PFSK-1 (cell line): Measurements from ENCODE around the gene GUCY2C.

Source experiments
- FOXP2 ChIP-seq: optimal IDR thresholded peaks from 2 replicates; pipeline ENCODE3; 2011; ENCODE audit warnings: borderline replicate concordance, control low read depth, inconsistent platforms; ENCODE audit not compliant: insufficient read depth; ENCODE audit errors: extremely low read length, extremely low read depth
- POLR2AphosphoS5 ChIP-seq: IDR thresholded peaks from 2 replicates; pipeline ENCODE4 v1.6.1; 2012; ENCODE audit warnings: low read depth, mild to moderate bottlenecking, control low read depth, low read length, moderate library complexity
- REST ChIP-seq, 2 experiments: IDR thresholded peaks; 2 replicates each; pipeline versions ENCODE4 v1.6.1 to v1.8.0; 2011 to 2012; ENCODE audit warnings: low read depth in 2 of 2, low read length in 2 of 2, control low read depth in 1 of 2, inconsistent platforms in 1 of 2, mild to moderate bottlenecking in 1 of 2, moderate library complexity in 1 of 2; ENCODE audit not compliant: insufficient read depth in 1 of 2
- SIN3A ChIP-seq: IDR thresholded peaks from 2 replicates; pipeline ENCODE4 v1.6.1; 2012; ENCODE audit warnings: mild to moderate bottlenecking, low read length, moderate library complexity, borderline replicate concordance; ENCODE audit not compliant: insufficient read depth
- TAF1 ChIP-seq: IDR thresholded peaks from 2 replicates; pipeline ENCODE4 v1.6.1; 2012; ENCODE audit warnings: low read length, control low read depth, borderline replicate concordance; ENCODE audit not compliant: insufficient read depth

The GUCY2C gene

GRCh38 chr12:14597480-14597879 is 98.9 kb downstream of the GUCY2C start:
- TF ChIP-seq POLR2AphosphoS5 (no peak), TAF1 (no peak), SIN3A (no peak), FOXP2 (no peak)

- TF ChIP-seq SIN3A (no peak), TAF1 (no peak), REST (IDR thresholded peaks at IDR 0.05; ENCODE audit: insufficient read depth in 1 of 2, low read depth in 2 of 2, low read length in 2 of 2) (no peak), FOXP2 (no peak), POLR2AphosphoS5 (no peak)
Observed at GRCh38 chr12:14591719-14592118, 104.7 kb downstream of the GUCY2C start.

GRCh38 chr12:14589169-14590004 is 107.0 kb downstream of the GUCY2C start:
- no peak for TF ChIP-seq SIN3A
- no peak for TF ChIP-seq REST (IDR thresholded peaks at IDR 0.05; ENCODE audit: insufficient read depth in 1 of 2, low read depth in 2 of 2, low read length in 2 of 2)
- TF ChIP-seq TAF1: no peak
- no peak for TF ChIP-seq POLR2AphosphoS5
- no peak for TF ChIP-seq FOXP2

GRCh38 chr12:14588571-14588970 is 107.8 kb downstream of the GUCY2C start:
- TF ChIP-seq TAF1 (no peak), POLR2AphosphoS5 (no peak), REST (IDR thresholded peaks at IDR 0.05; ENCODE audit: insufficient read depth in 1 of 2, low read depth in 2 of 2, low read length in 2 of 2) (no peak), SIN3A (no peak), FOXP2 (no peak)

- TF ChIP-seq FOXP2 (no peak), REST (IDR thresholded peaks at IDR 0.05; ENCODE audit: insufficient read depth in 1 of 2, low read depth in 2 of 2, low read length in 2 of 2) (no peak), POLR2AphosphoS5 (no peak), TAF1 (no peak), SIN3A (no peak)
Observed at GRCh38 chr12:14578646-14579045, 117.8 kb downstream of the GUCY2C start.
